HPDE6-E6E7 (cell line): ENCODE data around the gene CCR7.

ENCODE experiments used
- DNase-seq: peaks from one replicate; pipeline ENCODE4 v3.0.0; 2011; ENCODE audit warnings: missing footprints; ENCODE audit errors: extremely low spot score

The CCR7 gene

GRCh38 chr17:40564883-40565768, at the start of gene CCR7:
CCR7 (minus strand) TSS chr17:40565472; CDS start chr17:40565409, 63 bp downstream.
- no peak for DNase-seq

- DNase-seq: no peak
Measured at GRCh38 chr17:40614431-40615067, 49.3 kb upstream of the CCR7 start.

GRCh38 chr17:40613467-40614154, 48.3 kb upstream of the CCR7 start:
- no peak for DNase-seq

- DNase-seq: peak; percentile 31
Measured at GRCh38 chr17:40612599-40613244, 47.5 kb upstream of the CCR7 start.

GRCh38 chr17:40611840-40612474, 46.7 kb upstream of the CCR7 start:
- no peak for DNase-seq

- DNase-seq: no peak
Measured at GRCh38 chr17:40610359-40610758, 45.1 kb upstream of the CCR7 start.

GRCh38 chr17:40608061-40608581, 42.8 kb upstream of the CCR7 start:
- no peak for DNase-seq

- DNase-seq: no peak
Measured at GRCh38 chr17:40607641-40608040, 42.4 kb upstream of the CCR7 start.

- no peak for DNase-seq
Measured at GRCh38 chr17:40606548-40607353, 41.5 kb upstream of the CCR7 start.

- no peak for DNase-seq
Measured at GRCh38 chr17:40605306-40605705, 40.0 kb upstream of the CCR7 start.

- no peak for DNase-seq
Measured at GRCh38 chr17:40604327-40605080, 39.2 kb upstream of the CCR7 start.

GRCh38 chr17:40602445-40603443, 37.5 kb upstream of the CCR7 start:
- no peak for DNase-seq

GRCh38 chr17:40600486-40601046, 35.3 kb upstream of the CCR7 start:
- DNase-seq: no peak

- no peak for DNase-seq
Measured at GRCh38 chr17:40599468-40599763, 34.1 kb upstream of the CCR7 start.

- DNase-seq: no peak
Measured at GRCh38 chr17:40598619-40599467, 33.6 kb upstream of the CCR7 start.

- DNase-seq: no peak
Measured at GRCh38 chr17:40598301-40598618, 33.0 kb upstream of the CCR7 start.

- no peak for DNase-seq
Measured at GRCh38 chr17:40597556-40598300, 32.5 kb upstream of the CCR7 start.
